GM21515 (cell line): ENCODE results near the gene TSPOAP1.

Experiments used
- ATAC-seq: cut with Tn5 transposase; IDR thresholded peaks from one replicate; pipeline ENCODE4 v1.9.1; 2021; ENCODE audit not compliant: unreplicated experiment

Gene TSPOAP1

GRCh38 chr17:58279016-58279711 is 49.4 kb downstream of the TSPOAP1 start:
- ATAC-seq: no peak

GRCh38 chr17:58278661-58279015 is 50.0 kb downstream of the TSPOAP1 start:
- ATAC-seq: no peak

- no peak for ATAC-seq
Measured at GRCh38 chr17:58277802-58278595, 50.6 kb downstream of the TSPOAP1 start.

GRCh38 chr17:58277107-58277801 is 51.3 kb downstream of the TSPOAP1 start:
- no peak for ATAC-seq

- ATAC-seq: no peak
Measured at GRCh38 chr17:58276423-58276822, 52.2 kb downstream of the TSPOAP1 start.

GRCh38 chr17:58275417-58275816 is 53.2 kb downstream of the TSPOAP1 start:
- ATAC-seq: no peak

- no peak for ATAC-seq
Measured at GRCh38 chr17:58273453-58274104, 55.0 kb downstream of the TSPOAP1 start.

- no peak for ATAC-seq
Measured at GRCh38 chr17:58272367-58273280, 56.0 kb downstream of the TSPOAP1 start.

- ATAC-seq: no peak
Measured at GRCh38 chr17:58271216-58271931, 57.2 kb downstream of the TSPOAP1 start.

- no peak for ATAC-seq
Measured at GRCh38 chr17:58270476-58271215, 57.9 kb downstream of the TSPOAP1 start.

GRCh38 chr17:58269557-58270291 is 58.9 kb downstream of the TSPOAP1 start:
- no peak for ATAC-seq

- no peak for ATAC-seq
Measured at GRCh38 chr17:58268774-58269556, 59.6 kb downstream of the TSPOAP1 start.

GRCh38 chr17:58268326-58268725 is 60.3 kb downstream of the TSPOAP1 start:
- no peak for ATAC-seq

GRCh38 chr17:58267347-58268324 is 61.0 kb downstream of the TSPOAP1 start:
- ATAC-seq: no peak

- ATAC-seq: no peak
Measured at GRCh38 chr17:58265902-58266875, 62.4 kb downstream of the TSPOAP1 start.
